ENCODE measurements around the gene MFN2. TPM values are rescaled to one million over a fixed set of nuclear protein-coding genes. Genes with fewer than 3 reads are reported as not detected.
A peak's percentile ranks its signal among the peaks of the same experiment; 100 is the strongest.

Gene MFN2
- 29.6 and 41.9 TPM in 2 replicates for total RNA-seq (ENCODE audit: low replicate concordance)

- Mint-ChIP-seq H3K36me3 (peaks cover 11% of the 10 kb centered on the region), H3K4me1 (peaks cover 26% of the 10 kb centered on the region), H3K4me3 (peak within 1 kb of the TSS; percentile 95), H3K27me3 (ENCODE audit: insufficient read depth, low read depth) (peaks cover 6% of the 10 kb centered on the region), H3K27ac (peak within 1 kb of the TSS; percentile 99), H3K9me3 (no peaks in the 10 kb centered on the region)
- Histone ChIP-seq H3K27ac (peak within 1 kb of the TSS; percentile 72), H3K36me3 (no peaks in the 10 kb centered on the region), H3K4me1 (peaks cover 4% of the 10 kb centered on the region), H3K27me3 (no peaks in the 10 kb centered on the region), H3K4me2 (peak within 1 kb of the TSS; percentile 92), H2AFZ (replicated peaks) (peak within 1 kb of the TSS; percentile 35), H3K4me3 (peak within 1 kb of the TSS; percentile 57), H3K9me3 (ENCODE audit: low read depth) (no peaks in the 10 kb centered on the region), H3K9ac (peak within 1 kb of the TSS; percentile 79), H3K79me2 (ENCODE audit: low read depth) (peaks cover 46% of the 10 kb centered on the region), H3F3A (ENCODE audit: low read depth) (peaks cover 9% of the 10 kb centered on the region), H4K20me1 (ENCODE audit: low read depth) (peaks cover 14% of the 10 kb centered on the region)
- TF ChIP-seq EZH2phosphoT487 (IDR thresholded peaks at IDR 0.05) (no peak), EZH2 (IDR thresholded peaks at IDR 0.05) (no peak), CTCF (IDR thresholded peaks at IDR 0.05) (no peak)
- peak; percentile 100 for DNase-seq (ENCODE audit: low spot score)
Observed at GRCh38 chr1:11979851-11980675, at the start of gene MFN2. Gene MFN2 (plus strand): TSS chr1:11980444. CDS start chr1:11989169, 8,725 bp downstream.

- Histone ChIP-seq H3K27ac (no peak overlapping the region), H3K79me2 (ENCODE audit: low read depth) (no peaks in the 10 kb centered on the region), H3K36me3 (no peaks in the 10 kb centered on the region), H3K9ac (no peak overlapping the region), H3K4me1 (peaks cover 11% of the 10 kb centered on the region), H3K9me3 (ENCODE audit: low read depth) (no peaks in the 10 kb centered on the region), H2AFZ (replicated peaks) (no peak overlapping the region), H3K27me3 (no peaks in the 10 kb centered on the region), H4K20me1 (ENCODE audit: low read depth) (no peaks in the 10 kb centered on the region), H3K4me2 (no peak overlapping the region), H3K4me3 (no peak overlapping the region), H3F3A (ENCODE audit: low read depth) (peaks cover 25% of the 10 kb centered on the region)
- peaks cover 3% of the 10 kb centered on the region for H3K27me3 Mint-ChIP-seq (ENCODE audit: insufficient read depth, low read depth)
- no peak for DNase-seq (ENCODE audit: low spot score)
- no peaks in the 10 kb centered on the region for H3K9me3 Mint-ChIP-seq
- H3K4me1 Mint-ChIP-seq, result peaks cover 32% of the 10 kb centered on the region
- H3K27ac Mint-ChIP-seq, result peak overlapping the region; percentile 87
- no peak overlapping the region for H3K4me3 Mint-ChIP-seq
- TF ChIP-seq EZH2 (IDR thresholded peaks at IDR 0.05) (no peak), EZH2phosphoT487 (IDR thresholded peaks at IDR 0.05) (no peak), CTCF (IDR thresholded peaks at IDR 0.05) (no peak)
- no peaks in the 10 kb centered on the region for H3K36me3 Mint-ChIP-seq
Observed at GRCh38 chr1:11930571-11931445, 49.4 kb upstream of the MFN2 start.

GRCh38 chr1:11931845-11932244 lies 48.4 kb upstream of the MFN2 start:
- H4K20me1 ChIP-seq (ENCODE audit: low read depth), result no peaks in the 10 kb centered on the region
- TF ChIP-seq EZH2phosphoT487 (IDR thresholded peaks at IDR 0.05) (no peak), CTCF (IDR thresholded peaks at IDR 0.05) (no peak), EZH2 (IDR thresholded peaks at IDR 0.05) (no peak)
- no peaks in the 10 kb centered on the region for H3K36me3 ChIP-seq
- H2AFZ ChIP-seq (replicated peaks), result no peak overlapping the region
- H3K9me3 ChIP-seq (ENCODE audit: low read depth), result no peaks in the 10 kb centered on the region
- H3K4me2 ChIP-seq, result no peak overlapping the region
- peaks cover 11% of the 10 kb centered on the region for H3K4me1 ChIP-seq
- H3K9ac ChIP-seq, result no peak overlapping the region
- Mint-ChIP-seq H3K4me3 (no peak overlapping the region), H3K9me3 (no peaks in the 10 kb centered on the region), H3K27ac (no peak overlapping the region), H3K36me3 (no peaks in the 10 kb centered on the region), H3K27me3 (ENCODE audit: insufficient read depth, low read depth) (peaks cover 5% of the 10 kb centered on the region), H3K4me1 (peaks cover 29% of the 10 kb centered on the region)
- H3K4me3 ChIP-seq, result no peak overlapping the region
- no peak overlapping the region for H3K27ac ChIP-seq
- DNase-seq (ENCODE audit: low spot score), result no peak
- H3F3A ChIP-seq (ENCODE audit: low read depth), result peaks cover 25% of the 10 kb centered on the region
- no peaks in the 10 kb centered on the region for H3K27me3 ChIP-seq
- H3K79me2 ChIP-seq (ENCODE audit: low read depth), result no peaks in the 10 kb centered on the region
